ENCODE results near the gene STK32C. TPM values are rescaled to one million over a fixed set of nuclear protein-coding genes. Genes with fewer than 3 reads are reported as not detected.

Gene STK32C
- total RNA-seq, 1 donor from 2014 or later = 13.6 TPM

GRCh38 chr10:132173185-132173584, 134.6 kb downstream of the STK32C start:
- Histone ChIP-seq H3K27me3 (ENCODE audit: insufficient read depth, low read length) (peaks cover 37% of the 10 kb centered on the region), H4K20me1 (ENCODE audit: insufficient read depth, low read length) (no peaks in the 10 kb centered on the region), H3K4me3 (ENCODE audit: insufficient read depth, low read depth, low read length) (no peak overlapping the region), H3K9me3 (ENCODE audit: insufficient read depth, low read depth, low read length) (no peaks in the 10 kb centered on the region), H2AFZ (ENCODE audit: low read depth, low read length) (no peak overlapping the region), H3K4me1 (ENCODE audit: insufficient read depth, low read length) (no peaks in the 10 kb centered on the region), H3K27ac (ENCODE audit: low read depth, low read length) (no peak overlapping the region), H3K4me2 (ENCODE audit: low read length) (no peak overlapping the region), H3K36me3 (ENCODE audit: insufficient read depth, low read length) (no peaks in the 10 kb centered on the region), H3K9ac (ENCODE audit: low read length) (no peak overlapping the region), H3K79me2 (ENCODE audit: insufficient read depth, low read length) (no peaks in the 10 kb centered on the region)
- peaks cover 3% of the 10 kb centered on the region for H3K36me3 Mint-ChIP-seq (ENCODE audit: low read depth, unreplicated experiment)
- DNase-seq (ENCODE audit: low read depth) = no peak
- peaks cover 4% of the 10 kb centered on the region for H3K9me3 Mint-ChIP-seq (ENCODE audit: unreplicated experiment)
- H3K4me3 Mint-ChIP-seq (ENCODE audit: unreplicated experiment) = no peak overlapping the region
- H3K27me3 Mint-ChIP-seq (ENCODE audit: low read depth, unreplicated experiment) = peaks cover 72% of the 10 kb centered on the region
- TF ChIP-seq CTCF (IDR thresholded peaks at IDR 0.05; ENCODE audit: insufficient read depth, low read depth, low read length) = no peak
- TF ChIP-seq EZH2 (IDR thresholded peaks at IDR 0.05; ENCODE audit: insufficient read depth, low read length) = no peak
- H3K4me1 Mint-ChIP-seq (ENCODE audit: low read depth, unreplicated experiment) = no peaks in the 10 kb centered on the region
- H3K27ac Mint-ChIP-seq (ENCODE audit: unreplicated experiment) = no peak overlapping the region
- no peak for FAIRE-seq

- no peaks in the 10 kb centered on the region for H3K4me1 ChIP-seq (ENCODE audit: insufficient read depth, low read length)
- TF ChIP-seq EZH2 (IDR thresholded peaks at IDR 0.05; ENCODE audit: insufficient read depth, low read length) (no peak), CTCF (IDR thresholded peaks at IDR 0.05; ENCODE audit: insufficient read depth, low read depth, low read length) (no peak)
- Mint-ChIP-seq H3K36me3 (ENCODE audit: low read depth, unreplicated experiment) (peaks cover 3% of the 10 kb centered on the region), H3K9me3 (ENCODE audit: unreplicated experiment) (peaks cover 4% of the 10 kb centered on the region), H3K4me1 (ENCODE audit: low read depth, unreplicated experiment) (no peaks in the 10 kb centered on the region), H3K27me3 (ENCODE audit: low read depth, unreplicated experiment) (peaks cover 68% of the 10 kb centered on the region), H3K4me3 (ENCODE audit: unreplicated experiment) (no peak overlapping the region), H3K27ac (ENCODE audit: unreplicated experiment) (no peak overlapping the region)
- peaks cover 31% of the 10 kb centered on the region for H3K27me3 ChIP-seq (ENCODE audit: insufficient read depth, low read length)
- no peak overlapping the region for H2AFZ ChIP-seq (ENCODE audit: low read depth, low read length)
- H3K79me2 ChIP-seq (ENCODE audit: insufficient read depth, low read length) = no peaks in the 10 kb centered on the region
- H4K20me1 ChIP-seq (ENCODE audit: insufficient read depth, low read length) = no peaks in the 10 kb centered on the region
- DNase-seq (ENCODE audit: low read depth) (no peak), FAIRE-seq (no peak)
- H3K36me3 ChIP-seq (ENCODE audit: insufficient read depth, low read length) = no peaks in the 10 kb centered on the region
- H3K9me3 ChIP-seq (ENCODE audit: insufficient read depth, low read depth, low read length) = no peaks in the 10 kb centered on the region
- H3K9ac ChIP-seq (ENCODE audit: low read length) = no peak overlapping the region
- H3K27ac ChIP-seq (ENCODE audit: low read depth, low read length) = no peak overlapping the region
- H3K4me2 ChIP-seq (ENCODE audit: low read length) = no peak overlapping the region
- no peak overlapping the region for H3K4me3 ChIP-seq (ENCODE audit: insufficient read depth, low read depth, low read length)
Measured at GRCh38 chr10:132172091-132173066, 135.4 kb downstream of the STK32C start.
